Fibroblast of gingiva (primary cell): ENCODE results near the gene MRTFB.
A peak's percentile ranks its signal among the peaks of the same experiment; 100 is the strongest.

ENCODE experiments used
- DNase-seq: peaks from one replicate; pipeline ENCODE4 v3.0.0-alpha.2; 2011; ENCODE audit warnings: low read depth

MRTFB gene

DNA sequence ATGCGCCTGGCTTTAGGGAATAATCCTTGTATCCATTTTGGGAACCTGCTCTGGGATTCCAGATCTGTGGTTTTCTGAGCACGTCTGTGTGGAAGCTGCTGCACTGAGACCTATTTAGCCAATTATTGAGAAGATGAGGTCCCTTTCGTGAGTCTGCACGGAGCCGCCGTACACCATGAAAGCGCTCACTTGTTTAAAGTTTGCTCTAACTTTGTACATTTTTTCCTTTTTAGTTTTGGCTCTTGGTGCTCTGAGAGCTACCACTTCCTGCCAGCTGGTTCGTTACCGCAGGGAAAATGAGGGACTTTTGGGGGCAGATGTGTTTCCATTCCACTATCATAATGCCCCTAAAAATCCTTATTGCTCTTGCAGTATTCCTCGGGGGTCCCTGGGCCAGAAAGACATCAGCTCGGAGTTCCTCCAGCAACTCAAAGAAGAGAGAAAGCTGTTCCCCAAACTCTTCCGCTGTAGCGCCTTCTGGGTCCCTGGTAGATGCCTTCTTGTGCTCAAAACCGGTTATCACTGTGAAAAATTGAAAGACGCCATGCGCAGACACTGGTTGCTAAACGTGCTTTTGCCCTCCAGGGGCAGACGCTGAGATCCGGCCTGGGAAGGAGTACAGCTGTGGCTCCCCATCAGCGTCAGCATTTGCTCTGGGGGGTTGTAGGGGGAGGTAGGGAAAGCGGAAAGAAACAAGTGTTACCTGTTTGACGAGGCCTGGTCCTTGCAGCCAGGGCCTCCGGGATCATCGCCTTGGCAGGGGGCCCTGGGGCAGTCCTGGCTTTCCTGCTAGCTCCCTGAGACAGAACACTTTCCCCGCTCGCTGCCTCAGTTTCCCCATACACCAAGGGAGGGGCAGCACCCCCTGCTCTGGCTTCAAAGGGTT, 238.1 kb downstream of the MRTFB start:
- no peak for DNase-seq

DNA sequence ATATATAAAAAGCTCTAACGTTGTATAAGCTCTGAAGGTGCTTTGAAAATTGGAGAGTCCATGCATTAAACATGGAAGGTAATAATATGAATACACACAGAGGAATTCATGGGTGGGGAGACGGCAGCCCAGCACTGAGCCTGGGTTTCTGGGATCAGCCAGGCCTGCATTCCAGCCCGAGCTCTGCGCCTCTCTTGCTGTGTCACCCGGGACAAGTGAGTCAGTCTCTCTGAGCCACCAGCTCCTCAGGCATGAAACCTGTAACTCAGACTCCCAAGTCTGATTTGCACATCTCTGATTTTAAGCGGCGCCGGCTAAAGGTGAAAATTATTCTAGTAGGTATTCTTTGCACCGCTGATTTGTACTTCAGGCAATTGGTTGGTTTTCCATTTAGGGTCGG, 238.8 kb downstream of the MRTFB start:
- peak; percentile 49 for DNase-seq

DNA sequence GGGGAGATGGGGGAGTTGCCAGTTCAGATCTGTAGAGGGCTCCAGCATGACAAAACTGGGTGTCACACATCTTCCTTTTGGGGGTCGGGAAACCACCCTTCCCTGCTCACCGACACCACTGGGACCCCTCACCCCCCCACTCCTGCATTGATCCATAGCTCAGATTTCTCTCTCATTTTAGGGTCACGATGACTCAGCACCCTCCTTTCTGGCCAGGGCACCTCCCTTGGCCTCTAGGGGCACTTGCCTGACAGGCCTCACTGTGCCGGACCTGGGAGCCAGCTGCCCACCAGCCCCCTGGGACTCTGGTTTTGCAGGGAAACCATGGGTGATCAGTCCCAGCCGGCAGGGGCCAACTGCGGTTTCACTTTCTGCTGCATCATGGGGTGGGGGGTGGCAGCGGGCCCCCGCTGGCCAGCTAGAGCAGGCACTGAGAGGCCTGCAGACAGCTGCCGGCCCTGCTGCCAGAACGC, 239.4 kb downstream of the MRTFB start:
- DNase-seq: peak; percentile 76

DNA sequence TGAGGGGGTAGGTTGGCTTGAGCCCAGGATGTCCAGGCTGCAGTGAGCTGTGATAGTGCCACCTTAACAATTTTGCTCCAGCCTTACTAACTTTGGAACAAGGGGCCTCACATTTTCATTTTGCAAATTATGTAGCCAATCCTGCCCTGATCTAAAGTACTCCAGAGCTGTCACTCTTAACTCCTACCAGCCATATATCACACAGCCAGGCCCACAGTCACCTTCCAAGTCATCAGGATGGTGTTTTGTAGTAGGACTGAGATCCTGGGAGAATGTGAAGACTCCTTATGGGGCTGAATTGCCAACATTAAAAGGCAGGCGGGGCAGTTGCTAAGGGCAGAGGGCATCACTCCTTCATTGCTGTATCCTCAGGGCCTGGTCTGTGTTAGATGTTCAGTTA, 243.0 kb downstream of the MRTFB start:
- no peak for DNase-seq

DNA sequence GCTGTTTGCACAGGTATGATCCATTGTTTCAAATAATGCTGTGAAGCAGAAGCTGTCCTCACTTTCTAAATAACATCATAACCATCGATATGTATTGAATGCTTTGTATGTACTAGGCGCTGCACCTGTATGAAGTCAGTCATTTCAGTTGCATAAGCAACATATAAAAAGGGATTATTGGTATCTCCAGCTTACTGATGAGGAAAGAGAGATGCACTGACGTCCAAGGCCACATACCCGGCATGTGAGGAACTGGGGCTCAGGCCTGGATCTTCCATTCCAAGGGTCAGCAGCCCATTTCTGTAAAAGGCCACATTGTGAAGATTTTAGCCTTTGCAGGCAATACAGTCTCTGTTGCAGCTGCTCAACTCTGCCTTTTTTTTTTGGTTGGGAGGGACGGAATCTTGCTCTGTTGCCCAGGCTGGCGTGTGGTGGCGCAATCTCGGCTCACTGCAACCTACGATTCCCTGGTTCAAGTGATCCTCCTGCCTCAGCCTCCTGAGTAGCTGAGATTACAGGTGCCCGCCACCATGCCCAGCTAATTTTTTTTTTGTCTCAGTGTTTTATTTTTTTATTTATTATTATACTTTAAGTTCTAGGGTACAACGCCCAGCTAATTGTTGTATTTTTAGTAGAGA, 244.7 kb downstream of the MRTFB start:
- no peak for DNase-seq
